Measurements from ENCODE around the gene UBE2G1. TPM values are rescaled to one million over a fixed set of nuclear protein-coding genes. Genes with fewer than 3 reads are reported as not detected.

Gene UBE2G1, protein sequence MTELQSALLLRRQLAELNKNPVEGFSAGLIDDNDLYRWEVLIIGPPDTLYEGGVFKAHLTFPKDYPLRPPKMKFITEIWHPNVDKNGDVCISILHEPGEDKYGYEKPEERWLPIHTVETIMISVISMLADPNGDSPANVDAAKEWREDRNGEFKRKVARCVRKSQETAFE
- total RNA-seq = 36.2 and 37.7 TPM in 2 replicates

DNA sequence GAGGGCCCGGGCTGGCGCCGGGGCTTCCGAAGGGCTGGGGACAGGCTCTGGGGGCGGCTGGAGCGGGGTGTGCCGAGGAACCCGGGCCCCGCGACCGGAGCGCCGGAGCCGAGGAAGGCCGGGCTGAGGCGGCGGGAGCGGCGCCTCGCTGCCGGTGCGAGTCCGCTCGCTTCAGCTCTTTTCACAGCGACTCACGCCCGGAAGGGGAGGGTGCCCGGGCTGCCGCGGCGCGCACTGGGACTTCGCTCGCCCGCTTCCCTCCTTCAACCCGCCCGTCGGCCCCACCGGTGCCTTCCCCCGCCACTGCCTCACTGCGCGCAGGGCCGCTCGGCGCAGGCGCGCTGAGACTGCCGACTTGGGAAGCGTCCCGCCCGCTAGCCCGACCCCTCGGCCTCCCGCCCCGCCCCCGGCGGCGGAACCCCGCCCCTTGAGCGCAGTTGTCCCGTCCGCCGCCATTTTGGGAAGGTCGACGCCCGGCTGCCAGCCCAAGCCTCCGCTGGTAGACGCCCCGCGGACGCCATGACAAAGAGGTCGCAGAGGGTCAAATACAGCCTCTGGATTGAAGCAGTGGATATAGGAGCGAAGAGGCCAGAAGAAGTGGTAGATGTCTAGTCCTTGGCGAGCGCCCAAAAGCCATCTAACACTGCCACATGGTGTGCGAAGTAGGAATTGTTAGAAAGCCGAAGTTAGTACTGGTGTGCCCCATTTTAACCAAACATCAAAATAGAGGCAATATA, at the start of gene UBE2G1:
Gene UBE2G1, minus strand, starts transcription at position 349 of the 737 bp plus-strand sequence. CDS start 359 bp downstream, outside the sequence.
- peaks cover 4% of the 10 kb centered on the region for H3K4me1 ChIP-seq (ENCODE audit: insufficient read depth, low read length)
- H3K9me3 ChIP-seq (ENCODE audit: low read depth, low read length) = no peaks in the 10 kb centered on the region
- peaks cover 27% of the 10 kb centered on the region for H4K20me1 ChIP-seq (ENCODE audit: insufficient read depth, low read length)
- no peaks in the 10 kb centered on the region for H3K27me3 ChIP-seq (ENCODE audit: insufficient read depth, low read length)
- H3K4me3 ChIP-seq (ENCODE audit: insufficient read depth, low read length) = peak within 1 kb of the TSS; percentile 92
- TF ChIP-seq, protein P1, sequence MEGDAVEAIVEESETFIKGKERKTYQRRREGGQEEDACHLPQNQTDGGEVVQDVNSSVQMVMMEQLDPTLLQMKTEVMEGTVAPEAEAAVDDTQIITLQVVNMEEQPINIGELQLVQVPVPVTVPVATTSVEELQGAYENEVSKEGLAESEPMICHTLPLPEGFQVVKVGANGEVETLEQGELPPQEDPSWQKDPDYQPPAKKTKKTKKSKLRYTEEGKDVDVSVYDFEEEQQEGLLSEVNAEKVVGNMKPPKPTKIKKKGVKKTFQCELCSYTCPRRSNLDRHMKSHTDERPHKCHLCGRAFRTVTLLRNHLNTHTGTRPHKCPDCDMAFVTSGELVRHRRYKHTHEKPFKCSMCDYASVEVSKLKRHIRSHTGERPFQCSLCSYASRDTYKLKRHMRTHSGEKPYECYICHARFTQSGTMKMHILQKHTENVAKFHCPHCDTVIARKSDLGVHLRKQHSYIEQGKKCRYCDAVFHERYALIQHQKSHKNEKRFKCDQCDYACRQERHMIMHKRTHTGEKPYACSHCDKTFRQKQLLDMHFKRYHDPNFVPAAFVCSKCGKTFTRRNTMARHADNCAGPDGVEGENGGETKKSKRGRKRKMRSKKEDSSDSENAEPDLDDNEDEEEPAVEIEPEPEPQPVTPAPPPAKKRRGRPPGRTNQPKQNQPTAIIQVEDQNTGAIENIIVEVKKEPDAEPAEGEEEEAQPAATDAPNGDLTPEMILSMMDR (IDR thresholded peaks at IDR 0.05; ENCODE audit: extremely low read depth, low read depth, low read length) = no peak
- no peaks in the 10 kb centered on the region for H3K36me3 ChIP-seq (ENCODE audit: insufficient read depth, low read length)
- peak within 1 kb of the TSS; percentile 93 for H3K4me2 ChIP-seq (ENCODE audit: insufficient read depth, low read length)
- H3K27ac ChIP-seq (ENCODE audit: low read depth, low read length) = peak within 1 kb of the TSS; percentile 76
- H2AFZ ChIP-seq (ENCODE audit: low read length) = peak within 1 kb of the TSS; percentile 99
- peaks cover 46% of the 10 kb centered on the region for H3K79me2 ChIP-seq (ENCODE audit: insufficient read depth, low read length)
- peak; percentile 99 for DNase-seq (ENCODE audit: insufficient read length, low spot score, missing footprints)

DNA sequence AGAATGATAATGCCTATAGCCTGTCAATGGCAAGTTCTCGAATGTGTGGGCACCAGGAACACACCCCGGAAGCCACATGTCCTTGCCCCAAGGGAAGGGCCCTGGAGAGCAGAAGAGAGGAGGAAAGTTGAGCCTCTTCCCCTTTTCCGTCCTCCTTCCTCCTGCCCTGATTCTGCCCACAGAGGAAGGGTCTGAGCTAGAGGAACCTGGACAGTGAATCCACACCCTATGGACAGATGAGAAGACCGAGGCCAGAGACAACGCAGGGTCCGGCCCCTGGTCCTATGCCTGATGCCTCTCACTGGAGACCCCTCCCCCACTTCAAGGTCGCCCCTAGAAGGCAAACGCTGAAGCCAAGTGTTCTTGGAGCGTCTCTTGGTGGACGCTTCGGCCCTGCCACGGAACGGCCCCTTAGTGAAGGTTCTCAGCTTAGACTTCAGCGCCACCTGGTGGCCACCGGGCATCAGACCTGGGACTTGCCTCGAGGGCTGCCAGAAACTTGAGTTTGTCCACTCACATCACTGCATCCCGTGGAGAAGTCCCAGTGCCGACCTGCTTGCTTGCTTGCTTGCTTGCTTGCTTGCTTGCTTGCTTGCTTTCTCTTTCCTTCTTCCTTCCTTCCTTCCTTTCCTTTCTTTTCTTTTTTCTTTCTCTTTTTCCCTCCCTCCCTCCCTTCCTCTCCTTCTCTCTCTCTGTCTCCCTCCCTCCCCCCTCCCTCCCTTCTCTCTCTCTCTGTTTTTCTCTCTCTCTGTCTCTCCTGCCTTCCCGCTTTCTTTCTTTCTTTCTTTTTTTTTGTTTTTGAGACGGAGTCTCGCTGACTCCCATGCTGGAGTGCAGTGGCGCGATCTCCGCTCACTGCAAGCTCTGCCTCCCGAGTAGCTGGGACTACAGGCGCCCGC, 46.7 kb upstream of the UBE2G1 start:
- TF ChIP-seq, protein P1 (IDR thresholded peaks at IDR 0.05; ENCODE audit: extremely low read depth, low read depth, low read length) = peak; percentile 85
- H4K20me1 ChIP-seq (ENCODE audit: insufficient read depth, low read length) = no peaks in the 10 kb centered on the region
- no peaks in the 10 kb centered on the region for H3K27me3 ChIP-seq (ENCODE audit: insufficient read depth, low read length)
- no peaks in the 10 kb centered on the region for H3K9me3 ChIP-seq (ENCODE audit: low read depth, low read length)
- H3K36me3 ChIP-seq (ENCODE audit: insufficient read depth, low read length) = no peaks in the 10 kb centered on the region
- peak overlapping the region; percentile 58 for H2AFZ ChIP-seq (ENCODE audit: low read length)
- H3K4me2 ChIP-seq (ENCODE audit: insufficient read depth, low read length) = peak overlapping the region; percentile 69
- H3K27ac ChIP-seq (ENCODE audit: low read depth, low read length) = no peak overlapping the region
- no peaks in the 10 kb centered on the region for H3K79me2 ChIP-seq (ENCODE audit: insufficient read depth, low read length)
- peak; percentile 96 for DNase-seq (ENCODE audit: insufficient read length, low spot score, missing footprints)
- no peak overlapping the region for H3K4me3 ChIP-seq (ENCODE audit: insufficient read depth, low read length)
- peaks cover 5% of the 10 kb centered on the region for H3K4me1 ChIP-seq (ENCODE audit: insufficient read depth, low read length)

DNA sequence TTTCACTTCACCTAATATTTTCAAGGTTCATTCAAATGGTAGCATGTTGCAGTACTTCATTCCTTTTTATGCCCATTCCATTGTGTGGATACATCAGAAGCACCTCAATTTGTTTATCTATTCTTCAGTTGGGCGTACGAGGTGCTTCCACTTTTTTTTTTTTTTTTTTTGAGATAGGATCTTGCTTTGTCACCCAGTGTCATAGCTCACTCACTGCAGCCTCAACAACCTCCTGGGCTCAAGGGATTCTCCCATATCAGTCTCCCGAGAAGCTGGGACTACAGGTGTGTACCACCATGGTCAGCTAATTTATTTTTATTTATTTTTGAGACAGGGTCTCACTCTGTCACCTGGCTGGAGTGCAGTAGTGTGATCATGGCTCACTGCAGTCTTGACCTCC, 44.7 kb upstream of the UBE2G1 start:
- no peak overlapping the region for H3K4me2 ChIP-seq (ENCODE audit: insufficient read depth, low read length)
- no peaks in the 10 kb centered on the region for H3K9me3 ChIP-seq (ENCODE audit: low read depth, low read length)
- TF ChIP-seq, protein P1 (IDR thresholded peaks at IDR 0.05; ENCODE audit: extremely low read depth, low read depth, low read length) = no peak
- H3K4me3 ChIP-seq (ENCODE audit: insufficient read depth, low read length) = no peak overlapping the region
- no peak for DNase-seq (ENCODE audit: insufficient read length, low spot score, missing footprints)
- H3K4me1 ChIP-seq (ENCODE audit: insufficient read depth, low read length) = peaks cover 5% of the 10 kb centered on the region
- H2AFZ ChIP-seq (ENCODE audit: low read length) = no peak overlapping the region
- H4K20me1 ChIP-seq (ENCODE audit: insufficient read depth, low read length) = no peaks in the 10 kb centered on the region
- H3K27me3 ChIP-seq (ENCODE audit: insufficient read depth, low read length) = no peaks in the 10 kb centered on the region
- no peaks in the 10 kb centered on the region for H3K79me2 ChIP-seq (ENCODE audit: insufficient read depth, low read length)
- H3K27ac ChIP-seq (ENCODE audit: low read depth, low read length) = no peak overlapping the region
- H3K36me3 ChIP-seq (ENCODE audit: insufficient read depth, low read length) = no peaks in the 10 kb centered on the region

Data from osteoblast (primary cell).